HEK293T (cell line): ENCODE measurements around the gene PLA2G6.

ENCODE experiments used
- CTCF ChIA-PET: fragments of 350-600 bp; formaldehyde crosslinking; extraction: SDS; loops from one replicate; lab custom pipeline; 2021; ENCODE audit warnings: antibody characterized with exemption, inconsistent platforms; lab: Yijun Ruan, JAX
- POLR2A ChIA-PET: fragments of 350-600 bp; formaldehyde crosslinking; extraction: SDS; loops from one replicate; lab custom pipeline; 2020; ENCODE audit warnings: antibody characterized with exemption, inconsistent platforms; lab: Yijun Ruan, JAX
- DNase-seq: peaks from one replicate; pipeline ENCODE4 v3.0.0; 2012; ENCODE audit warnings: mixed read lengths; ENCODE audit errors: extremely low spot score
- ARNT ChIP-seq: fragments of 450-650 bp; IDR thresholded peaks from 2 replicates; pipeline ENCODE4 v1.6.1; 2017; ENCODE audit warnings: mild to moderate bottlenecking
- BHLHE40 ChIP-seq: fragments of 450-650 bp; IDR thresholded peaks from 2 replicates; pipeline ENCODE4 v1.6.1; 2016; ENCODE audit warnings: mild to moderate bottlenecking, moderate library complexity, borderline replicate concordance
- CTBP1 ChIP-seq: fragments of 450-650 bp; IDR thresholded peaks from 2 replicates; pipeline ENCODE4 v1.6.1; 2016; ENCODE audit warnings: borderline replicate concordance
- ELF4 ChIP-seq: fragments of 450-650 bp; IDR thresholded peaks from 2 replicates; pipeline ENCODE4 v1.6.1; 2017; ENCODE audit warnings: antibody characterized with exemption
- FOXA1 ChIP-seq: fragments of 450-650 bp; IDR thresholded peaks from 2 replicates; pipeline ENCODE4 v1.6.1; 2016; ENCODE audit warnings: mild to moderate bottlenecking
- FOXK2 ChIP-seq: fragments of 450-650 bp; IDR thresholded peaks from 2 replicates; pipeline ENCODE4 v1.6.1; 2016; ENCODE audit warnings: mild to moderate bottlenecking
- FOXM1 ChIP-seq: fragments of 450-650 bp; IDR thresholded peaks from 2 replicates; pipeline ENCODE4 v1.6.1; 2017; ENCODE audit warnings: mild to moderate bottlenecking, borderline replicate concordance
- HDGF ChIP-seq: fragments of 450-650 bp; IDR thresholded peaks from 2 replicates; pipeline ENCODE4 v1.6.1; 2017; ENCODE audit warnings: antibody characterized with exemption, borderline replicate concordance
- L3MBTL2 ChIP-seq: fragments of 450-650 bp; conservative IDR thresholded peaks from 2 replicates; pipeline ENCODE4 v1.6.1; 2016; ENCODE audit warnings: mild to moderate bottlenecking
- LEF1 ChIP-seq: fragments of 450-650 bp; IDR thresholded peaks from 2 replicates; pipeline ENCODE4 v1.6.1; 2017; ENCODE audit warnings: mild to moderate bottlenecking, borderline replicate concordance
- NFRKB ChIP-seq: fragments of 450-650 bp; IDR thresholded peaks from 2 replicates; pipeline ENCODE4 v1.6.1; 2016; ENCODE audit warnings: mild to moderate bottlenecking, moderate library complexity
- PKNOX1 ChIP-seq: fragments of 450-650 bp; IDR thresholded peaks from 2 replicates; pipeline ENCODE4 v1.6.1; 2016
- SP1 ChIP-seq: fragments of 450-650 bp; IDR thresholded peaks from 2 replicates; pipeline ENCODE4 v1.6.1; 2017
- SUZ12 ChIP-seq: fragments of 450-650 bp; IDR thresholded peaks from 2 replicates; pipeline ENCODE4 v1.6.1; 2016; ENCODE audit warnings: mild to moderate bottlenecking
- TARDBP ChIP-seq: fragments of 450-650 bp; IDR thresholded peaks from 2 replicates; pipeline ENCODE4 v1.6.1; 2016
- ZNF384 ChIP-seq: fragments of 450-650 bp; IDR thresholded peaks from 2 replicates; pipeline ENCODE4 v1.6.1; 2016

PLA2G6 gene

GRCh38 chr22:38226853-38227649 is 45.4 kb upstream of the PLA2G6 start:
- no peak for DNase-seq
- ChIA-PET CTCF (no interaction called here), POLR2A (no interaction called here)
- no peak for TF ChIP-seq ARNT

- POLR2A ChIA-PET, result no interaction called here
- CTCF ChIA-PET, result interaction anchor here (1.0 kb wide), 1 partner anchor 11 kb away, joined by 3 read pairs; no protein-coding TSS in a partner anchor
- no peak for DNase-seq
Measured at GRCh38 chr22:38223289-38223960, 41.8 kb upstream of the PLA2G6 start.

GRCh38 chr22:38222797-38223119 is 41.1 kb upstream of the PLA2G6 start:
- POLR2A ChIA-PET, result no interaction called here
- CTCF ChIA-PET, result interaction anchor here (1.0 kb wide), 1 partner anchor 11 kb away, joined by 3 read pairs; no protein-coding TSS in a partner anchor
- TF ChIP-seq CTBP1, result no peak
- no peak for TF ChIP-seq HDGF
- no peak for TF ChIP-seq FOXK2
- DNase-seq, result no peak

More at GRCh38 chr22:38223289-38223960, 41.8 kb upstream of the PLA2G6 start:
- TF ChIP-seq ZNF384 (no peak), ARNT (no peak), L3MBTL2 (no peak), FOXK2 (no peak), FOXM1 (no peak), TARDBP (no peak), BHLHE40 (no peak), ELF4 (no peak), FOXA1 (no peak)

GRCh38 chr22:38221908-38222796 is 40.5 kb upstream of the PLA2G6 start:
- ChIA-PET POLR2A (no interaction called here), CTCF (interaction anchor here (0.6 to 1.1 kb wide), 3 partner anchors 10 to 107 kb away, joined by 3 read pairs; no protein-coding TSS in a partner anchor)
- DNase-seq, result no peak
- TF ChIP-seq FOXA1 (no peak), ELF4 (no peak), PKNOX1 (no peak), SP1 (no peak), ARNT (no peak), CTBP1 (no peak), SUZ12 (no peak), BHLHE40 (no peak), NFRKB (no peak), ZNF384 (no peak), FOXK2 (no peak), LEF1 (no peak), HDGF (no peak), FOXM1 (no peak), TARDBP (no peak), L3MBTL2 (no peak)

GRCh38 chr22:38221407-38221806 is 39.8 kb upstream of the PLA2G6 start:
- TF ChIP-seq LEF1, result no peak
- TF ChIP-seq SUZ12, result no peak
- no peak for TF ChIP-seq HDGF
- no peak for TF ChIP-seq BHLHE40
- no peak for TF ChIP-seq SP1
- no peak for DNase-seq
- POLR2A ChIA-PET, result no interaction called here
- CTCF ChIA-PET, result interaction anchor here (0.6 to 1.1 kb wide), 2 partner anchors 13 to 106 kb away, joined by 3 read pairs; no protein-coding TSS in a partner anchor

GRCh38 chr22:38220653-38221386 is 39.2 kb upstream of the PLA2G6 start:
- CTCF ChIA-PET, result interaction anchor here (0.6 kb wide), 1 partner anchor 14 kb away, joined by 3 read pairs; no protein-coding TSS in a partner anchor
- POLR2A ChIA-PET, result no interaction called here
- TF ChIP-seq FOXA1 (no peak), ZNF384 (no peak)
- no peak for DNase-seq

GRCh38 chr22:38220163-38220562 is 38.5 kb upstream of the PLA2G6 start:
- TF ChIP-seq FOXK2 (no peak), LEF1 (no peak), ELF4 (no peak), CTBP1 (no peak)
- ChIA-PET CTCF (no interaction called here), POLR2A (no interaction called here)
- no peak for DNase-seq
